DMS53 treated with DMSO at 0.1 percent for 48 hours (cell line): ENCODE measurements around the gene CA12.

ENCODE experiments used
- DNase-seq: peaks from one replicate; lab custom pipeline; 2025; ENCODE audit not compliant: unreplicated experiment; lab: John Stamatoyannopoulos, UW

Gene CA12

DNA sequence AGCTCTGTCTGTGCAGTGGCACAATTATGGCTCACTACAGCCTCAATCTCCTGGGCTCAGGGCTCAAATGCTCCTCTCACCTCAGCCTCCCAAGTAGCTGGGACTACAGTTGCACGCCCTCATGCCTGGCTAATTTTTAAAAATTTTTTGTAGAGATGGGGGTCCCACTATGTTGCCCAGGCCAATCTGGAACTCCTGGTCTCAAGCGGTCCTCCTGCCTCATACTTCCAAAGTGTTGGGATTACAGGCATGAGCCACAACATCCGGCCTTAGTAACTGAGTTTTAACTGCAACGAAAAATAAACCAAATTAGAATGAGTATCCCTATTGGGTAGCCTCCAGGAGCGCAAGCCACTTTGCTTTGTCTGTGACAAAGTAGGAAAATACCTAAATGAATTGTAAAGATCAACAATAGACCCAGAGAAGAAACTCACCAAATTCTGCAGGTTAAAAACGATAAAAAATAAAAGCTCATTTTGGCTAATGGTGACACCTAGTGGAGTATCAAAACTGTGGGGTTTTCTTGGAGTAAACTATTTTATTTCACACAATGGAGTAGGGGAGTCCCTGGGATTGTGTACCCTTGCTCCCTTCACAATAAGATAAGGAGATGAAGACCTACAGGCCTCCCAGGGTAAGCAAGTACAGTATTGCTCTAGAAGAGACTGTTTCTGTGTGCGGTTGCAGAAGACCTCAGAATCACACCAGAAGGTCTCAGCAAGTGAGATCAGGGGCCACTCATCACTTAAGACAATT, 21.0 kb upstream of the CA12 start:
- DNase-seq: peak; percentile 23

DNA sequence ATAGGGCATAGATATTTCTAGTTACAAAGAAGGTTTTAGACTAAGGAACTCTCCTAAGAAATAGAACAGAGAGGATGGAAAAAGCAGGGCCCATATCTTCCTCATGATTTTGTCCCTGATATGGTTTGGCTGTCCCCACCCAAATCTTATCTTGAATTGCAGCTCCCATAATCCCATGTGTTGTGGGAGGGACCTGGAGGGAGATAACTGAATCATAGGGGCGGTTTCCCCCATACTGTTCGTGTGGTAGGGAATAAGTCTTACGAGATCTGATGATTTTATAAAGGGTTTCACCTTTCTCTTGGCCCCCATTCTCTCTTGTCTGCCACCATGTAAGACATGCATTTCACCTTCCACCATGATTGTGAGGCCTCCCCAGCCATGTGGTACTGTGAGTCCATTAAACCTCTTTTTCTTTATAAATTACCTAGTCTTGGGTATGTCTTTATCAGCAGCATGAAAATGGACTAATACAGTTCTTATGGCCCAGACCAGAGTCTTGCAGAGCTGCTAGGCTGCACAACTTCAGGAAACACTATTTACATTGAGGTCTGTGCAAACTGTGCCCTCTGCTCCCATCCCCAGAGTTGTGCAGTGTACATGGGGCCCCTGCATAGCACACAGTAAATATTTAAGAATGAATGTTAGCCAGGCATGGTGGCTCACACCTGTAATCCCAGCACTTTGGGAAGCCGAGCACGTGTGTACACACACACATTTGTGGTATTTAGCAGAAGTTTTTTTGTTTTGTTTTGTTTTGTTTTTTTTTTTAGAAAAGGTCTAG, 20.3 kb upstream of the CA12 start:
- no peak for DNase-seq

DNA sequence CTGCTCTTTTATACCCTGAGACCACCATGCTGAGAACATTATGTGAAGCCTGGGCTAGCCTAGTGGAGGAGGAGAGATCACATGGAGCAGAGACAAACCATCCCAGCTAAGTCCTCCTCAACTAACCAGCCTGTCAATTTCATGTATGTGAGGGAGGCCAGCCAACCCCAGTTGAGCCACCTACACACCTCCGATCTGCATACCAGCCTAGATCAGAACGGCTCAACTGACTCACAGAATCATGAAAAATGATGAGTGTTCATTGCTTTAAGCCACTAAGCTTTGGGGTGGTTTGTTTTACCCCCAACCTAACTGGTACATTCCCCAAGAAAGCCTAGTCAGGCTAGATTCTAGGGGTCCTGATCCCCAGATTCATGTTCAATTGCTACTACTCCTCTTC, 19.4 kb upstream of the CA12 start:
- DNase-seq: no peak

DNA sequence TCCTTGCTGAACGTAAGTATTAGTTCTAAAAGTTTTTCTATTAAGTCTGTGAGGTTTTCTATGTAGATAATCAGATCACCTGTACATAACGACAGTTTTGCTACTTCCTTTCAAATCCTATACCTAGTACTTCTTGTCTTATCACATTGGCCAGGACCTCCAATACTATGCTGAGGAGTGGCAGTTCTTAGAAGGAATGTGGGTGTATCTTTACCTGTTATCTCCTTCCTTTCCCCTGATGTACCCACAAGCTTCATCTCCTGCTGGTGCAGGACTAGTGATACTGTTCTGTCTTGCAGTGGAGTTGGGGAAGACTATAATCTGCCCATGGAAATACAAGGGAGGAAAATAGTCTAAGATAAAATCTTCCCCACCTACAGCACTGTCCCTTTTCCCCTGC, 16.8 kb upstream of the CA12 start:
- no peak for DNase-seq

DNA sequence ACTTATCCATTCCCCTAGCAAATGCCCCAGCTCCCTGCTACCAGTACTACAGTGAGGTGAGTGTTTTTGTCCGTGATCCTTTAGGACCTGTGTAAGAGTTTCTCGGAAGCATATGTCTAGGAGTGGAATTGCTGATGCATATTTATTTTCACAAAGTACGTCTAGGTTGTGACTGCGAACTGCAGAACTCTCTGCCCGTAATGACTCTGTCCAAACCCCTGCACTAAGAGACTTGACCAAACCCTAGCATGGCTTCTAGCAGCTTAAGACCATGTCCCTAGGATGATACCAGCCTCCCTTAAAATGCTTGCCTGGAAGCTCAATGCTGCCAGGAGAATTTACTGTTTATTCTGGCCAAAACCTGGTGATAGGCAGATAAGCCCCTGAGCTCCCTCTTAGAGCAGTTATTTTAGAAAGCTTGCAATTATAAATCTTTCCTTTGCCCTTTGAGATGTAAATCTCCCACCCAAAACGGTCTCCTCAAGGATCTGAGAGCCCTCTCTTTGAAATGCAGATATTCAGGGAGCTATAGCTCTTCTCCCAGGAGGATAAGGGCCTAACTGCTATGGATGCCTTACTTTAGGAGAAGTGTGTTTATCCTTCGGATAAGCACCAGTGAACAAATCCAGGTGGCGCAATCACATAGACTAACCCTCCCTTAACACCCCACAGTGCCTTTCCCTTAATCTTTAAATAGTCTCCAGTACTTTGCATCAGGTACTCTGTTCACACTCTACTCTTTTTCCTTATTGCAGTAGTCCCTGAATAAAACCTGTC, 14.7 kb upstream of the CA12 start:
- peak; percentile 23 for DNase-seq

DNA sequence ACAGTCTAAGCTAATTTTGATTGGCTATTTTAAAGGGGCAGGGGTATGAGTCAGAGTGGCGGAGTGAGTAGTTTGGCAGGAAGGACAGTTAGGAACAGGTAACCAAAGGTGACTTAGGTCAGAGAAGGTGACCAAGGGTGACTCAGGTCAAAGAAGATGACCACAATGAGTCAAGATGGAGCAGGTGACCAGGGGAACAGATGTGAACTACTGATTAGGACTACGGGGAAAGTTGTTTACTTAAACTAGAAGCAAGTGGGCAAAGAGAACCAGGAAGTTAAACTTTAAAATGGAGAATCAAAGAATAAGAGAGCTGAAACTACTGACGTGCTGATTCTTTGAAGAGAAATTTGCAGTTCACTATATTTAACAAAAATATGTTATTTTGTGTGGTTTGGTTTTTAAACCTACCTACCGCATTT, 14.1 kb upstream of the CA12 start:
- no peak for DNase-seq

DNA sequence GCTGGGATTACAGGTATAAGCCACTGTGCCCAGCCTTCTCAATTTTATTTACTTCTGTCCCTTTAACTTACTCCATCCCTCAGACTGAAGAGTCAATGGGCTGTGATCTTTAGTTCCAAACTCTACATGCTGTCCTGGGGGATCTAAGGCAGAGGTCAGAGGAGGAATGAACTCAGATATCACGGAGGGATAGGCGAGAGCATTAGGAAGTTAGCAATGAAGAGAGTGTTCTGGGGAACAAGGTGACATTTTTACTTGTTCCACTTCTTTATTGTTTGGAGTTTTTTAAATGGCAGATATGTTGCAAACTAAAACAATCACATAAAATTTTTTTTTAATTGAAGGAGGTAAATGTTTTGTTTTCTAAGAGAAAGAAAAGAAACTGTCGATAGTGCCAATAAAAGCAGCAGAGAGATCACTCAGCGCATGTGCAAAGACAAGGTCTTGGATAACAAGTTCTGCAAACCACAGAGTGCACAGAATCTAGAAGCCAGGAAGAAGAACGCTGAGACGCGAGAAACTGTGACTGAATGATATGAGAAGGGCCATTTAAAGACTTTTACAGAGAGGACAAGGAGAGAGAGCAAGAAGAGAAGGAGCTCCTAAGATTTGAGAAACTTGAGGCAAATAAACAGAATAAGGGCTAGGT, 10.8 kb upstream of the CA12 start:
- DNase-seq: no peak

DNA sequence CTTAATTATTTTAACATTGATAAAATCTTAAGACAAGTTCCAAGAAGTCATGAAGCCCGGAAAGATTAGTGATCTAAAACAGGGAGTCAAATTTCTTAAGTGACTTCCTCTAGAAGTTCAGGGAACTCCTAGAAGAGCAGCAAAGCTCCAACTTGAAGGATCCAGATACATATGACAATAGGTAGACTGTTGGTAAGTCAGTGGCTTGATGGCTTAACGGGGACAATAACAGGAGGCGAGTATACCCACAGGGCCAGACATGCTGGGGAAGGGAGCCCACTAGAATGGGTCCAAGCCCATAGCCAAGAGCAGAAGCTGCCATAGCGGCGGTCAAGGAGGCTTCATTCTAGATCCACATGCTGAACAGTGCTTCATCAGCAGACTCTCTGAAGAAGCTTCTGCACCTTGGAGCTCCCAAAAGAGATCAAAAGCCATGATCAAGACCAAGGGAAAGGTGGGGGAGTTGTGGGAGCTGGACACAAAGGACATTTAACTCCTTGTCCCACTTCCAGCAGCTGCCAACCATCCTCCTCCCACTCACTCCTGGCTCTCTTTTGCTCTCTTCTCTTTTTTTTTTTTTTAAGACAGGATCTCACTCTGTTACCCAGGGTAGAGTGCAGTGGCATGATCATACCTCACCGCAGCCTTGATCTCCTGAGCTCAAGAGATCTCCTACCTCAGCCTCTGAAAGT, 10.2 kb upstream of the CA12 start:
- no peak for DNase-seq

DNA sequence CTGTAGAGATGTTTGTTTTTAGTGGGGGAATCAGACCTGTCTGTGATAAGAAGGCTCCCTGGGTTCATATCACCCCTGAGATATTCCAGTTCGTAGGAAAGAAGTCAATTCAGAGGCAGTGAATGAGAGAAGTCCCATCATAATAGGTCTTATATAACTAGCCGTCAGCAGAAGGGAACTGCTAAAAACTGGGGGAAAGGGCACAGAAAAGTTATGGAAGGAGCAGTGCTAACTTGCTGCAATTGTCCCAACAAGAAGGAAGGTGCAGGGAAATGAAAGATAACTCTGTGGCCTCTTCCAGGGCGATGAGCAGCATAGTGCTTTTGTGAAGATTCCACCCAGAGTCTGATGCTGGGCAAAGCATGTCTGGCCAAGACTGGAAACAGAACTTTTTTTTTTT, 9.0 kb upstream of the CA12 start:
- DNase-seq: no peak

DNA sequence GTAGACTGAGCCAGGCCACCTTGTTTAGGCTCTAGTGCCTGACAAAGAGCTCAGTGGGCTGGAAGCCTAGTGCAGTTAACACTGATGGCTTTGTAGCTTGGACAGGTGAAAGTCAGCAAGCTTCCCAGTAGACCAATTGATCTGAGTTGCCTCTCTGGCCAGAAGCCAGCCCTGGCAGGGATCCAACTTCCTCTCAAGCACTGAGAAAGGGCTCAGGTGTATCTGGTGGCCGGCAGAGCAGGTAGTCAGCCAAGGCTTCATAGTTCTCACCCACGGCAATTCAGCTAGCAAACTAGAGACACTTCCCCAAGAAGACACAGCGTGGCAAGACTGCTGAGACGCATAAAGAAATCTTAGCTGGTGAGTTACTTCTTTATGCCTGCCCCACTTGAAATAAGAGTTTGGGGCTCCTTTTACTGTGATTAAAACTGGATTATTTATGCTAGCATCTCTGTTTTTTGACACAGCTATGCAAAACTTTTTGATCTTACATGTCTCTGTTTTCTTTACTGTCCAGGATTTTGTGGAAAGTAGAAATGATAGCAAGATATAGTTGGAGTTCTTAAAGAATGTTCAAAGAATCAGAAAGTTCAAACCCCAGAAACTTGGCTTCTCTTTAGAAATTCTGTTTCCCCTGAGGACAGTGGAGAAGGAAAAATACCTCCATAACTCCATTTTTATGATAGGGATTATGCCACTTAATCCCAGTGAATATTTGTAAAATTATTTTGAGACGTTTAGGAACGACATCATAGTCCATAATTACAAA, 8.4 kb upstream of the CA12 start:
- peak; percentile 94 for DNase-seq

DNA sequence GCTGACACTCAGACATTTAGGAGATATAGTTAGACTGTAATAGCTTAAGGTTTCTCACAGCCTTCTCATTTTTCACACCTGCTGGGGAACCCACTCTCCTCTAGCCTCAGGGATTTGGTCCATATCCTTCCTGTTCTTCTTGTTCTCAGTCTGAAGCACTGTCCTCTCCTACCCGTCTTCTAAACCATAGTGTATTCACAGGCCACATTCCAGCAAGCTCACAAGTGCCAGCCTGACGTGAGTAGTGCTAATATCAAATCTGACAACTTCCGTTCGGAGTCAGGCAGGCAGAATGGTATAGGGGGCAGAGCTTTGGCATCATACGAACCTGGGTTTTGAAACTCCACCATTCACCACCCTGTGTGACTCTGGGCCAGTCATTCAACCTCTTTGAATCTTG, 6.9 kb upstream of the CA12 start:
- DNase-seq: no peak

DNA sequence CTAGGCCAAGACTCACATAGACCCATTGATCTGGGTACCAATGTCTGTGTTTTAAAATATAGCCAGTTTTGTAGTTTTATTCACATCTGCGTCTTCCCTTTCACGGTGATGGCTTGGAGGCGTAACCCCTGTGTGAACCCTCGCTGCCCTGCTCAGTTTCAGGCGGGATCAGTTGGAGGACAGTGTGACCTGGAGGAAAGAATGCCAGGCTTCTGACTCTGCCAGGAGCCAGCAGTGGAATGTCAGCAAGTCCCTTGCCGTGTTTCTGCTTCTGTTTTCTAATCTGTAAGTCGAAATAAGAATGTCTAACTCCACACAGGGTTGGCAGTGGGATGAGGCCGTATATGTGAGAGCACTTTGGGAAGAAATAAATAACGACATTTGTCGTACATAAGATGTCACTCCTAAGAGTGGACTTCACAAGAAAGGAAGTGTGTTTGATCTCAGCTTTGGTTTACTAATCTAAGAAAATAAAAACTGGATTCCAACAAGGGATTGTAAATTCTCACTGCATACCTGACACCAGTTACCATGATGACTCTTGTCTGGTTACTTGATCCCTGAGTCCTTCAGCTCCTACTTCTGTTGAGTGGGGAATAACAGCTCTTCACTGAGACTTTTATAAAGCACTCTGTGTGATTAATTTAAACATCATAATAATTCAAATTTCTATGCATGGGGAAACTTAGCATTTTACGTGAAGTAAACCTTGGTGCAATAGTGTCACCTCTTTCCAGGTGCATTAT, 6.3 kb upstream of the CA12 start:
- DNase-seq: no peak

DNA sequence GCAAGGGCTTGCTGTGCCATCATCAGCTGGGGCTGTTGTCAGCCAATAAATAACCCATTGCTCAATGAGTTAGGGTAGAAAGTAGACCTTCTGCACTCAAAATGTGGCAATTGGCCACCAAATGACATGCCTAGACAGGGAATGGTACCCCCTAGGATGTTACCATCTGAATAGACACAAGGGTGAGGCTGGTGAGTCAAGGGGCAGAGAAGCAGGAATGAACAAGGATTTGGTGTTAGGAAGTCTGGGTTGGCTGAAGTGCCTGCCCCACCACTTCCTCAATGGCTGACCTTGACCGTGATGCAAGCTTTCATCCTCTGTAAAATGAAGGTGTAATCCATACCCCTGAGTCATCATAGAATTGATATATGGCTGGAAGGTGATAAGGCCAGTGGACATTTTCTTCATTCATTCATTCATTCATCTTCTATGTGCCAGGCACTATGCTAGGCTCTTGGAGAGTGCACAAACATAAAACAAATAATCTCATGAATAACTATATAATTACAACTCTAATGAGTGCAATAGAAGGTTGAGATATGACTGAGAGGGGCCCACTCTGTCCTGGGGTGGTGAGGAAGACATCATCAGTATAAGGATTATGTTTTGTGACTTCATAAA, 4.4 kb upstream of the CA12 start:
- no peak for DNase-seq

DNA sequence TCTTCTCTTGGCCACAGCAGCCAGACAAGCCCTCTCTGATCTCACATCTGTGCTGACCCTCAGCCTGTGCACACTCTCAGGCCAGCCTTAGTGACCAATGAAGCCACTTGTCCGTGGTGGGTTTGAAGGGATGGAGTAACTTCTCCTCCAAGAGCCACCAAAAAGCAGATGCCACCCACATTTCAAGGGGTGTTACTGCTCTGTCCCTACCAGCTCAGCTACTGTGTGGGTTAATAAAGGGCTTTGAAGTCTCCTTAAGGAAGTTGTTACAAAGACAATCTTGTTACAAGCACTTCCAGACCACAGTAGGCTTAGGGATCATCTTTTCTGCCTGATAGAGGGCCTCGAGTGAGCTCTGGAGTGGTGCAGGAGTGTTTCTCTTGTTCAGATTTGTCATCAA, 3.3 kb upstream of the CA12 start:
- no peak for DNase-seq

DNA sequence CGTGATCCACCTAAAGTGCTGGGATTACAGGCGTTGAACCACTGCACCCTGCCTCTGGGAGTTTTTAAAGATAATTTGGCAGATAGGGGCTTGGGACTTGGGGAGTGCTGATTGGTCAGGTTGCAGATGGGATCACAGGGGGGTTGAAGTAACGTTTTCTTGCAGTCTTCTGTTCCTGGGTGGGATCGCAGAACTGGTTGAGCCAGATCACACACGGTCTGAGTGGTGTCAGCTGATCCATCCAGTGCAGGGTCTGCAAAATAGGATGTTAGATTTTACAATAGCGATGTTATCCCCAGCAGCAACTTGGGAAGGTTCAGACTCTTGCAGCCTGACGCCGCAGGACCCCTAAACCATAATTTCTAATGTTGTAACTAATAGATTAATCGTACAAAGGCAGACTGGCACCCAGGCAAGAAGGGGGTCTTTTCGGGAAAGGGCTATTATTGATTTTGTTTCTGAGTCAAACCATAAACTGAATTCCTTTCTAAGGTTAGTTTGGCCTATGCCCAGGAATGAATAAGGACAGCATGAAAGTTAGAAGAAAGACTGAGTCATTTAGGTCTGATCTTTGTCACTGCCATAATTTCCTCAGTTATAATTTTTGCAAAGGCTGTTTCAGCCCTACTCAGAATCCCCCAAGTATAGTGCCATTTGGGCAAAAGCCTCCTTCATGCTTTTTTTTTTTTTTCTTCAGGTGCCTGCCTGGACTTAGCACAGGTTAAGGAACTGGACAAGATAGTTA, 1.5 kb upstream of the CA12 start:
- DNase-seq: no peak

DNA sequence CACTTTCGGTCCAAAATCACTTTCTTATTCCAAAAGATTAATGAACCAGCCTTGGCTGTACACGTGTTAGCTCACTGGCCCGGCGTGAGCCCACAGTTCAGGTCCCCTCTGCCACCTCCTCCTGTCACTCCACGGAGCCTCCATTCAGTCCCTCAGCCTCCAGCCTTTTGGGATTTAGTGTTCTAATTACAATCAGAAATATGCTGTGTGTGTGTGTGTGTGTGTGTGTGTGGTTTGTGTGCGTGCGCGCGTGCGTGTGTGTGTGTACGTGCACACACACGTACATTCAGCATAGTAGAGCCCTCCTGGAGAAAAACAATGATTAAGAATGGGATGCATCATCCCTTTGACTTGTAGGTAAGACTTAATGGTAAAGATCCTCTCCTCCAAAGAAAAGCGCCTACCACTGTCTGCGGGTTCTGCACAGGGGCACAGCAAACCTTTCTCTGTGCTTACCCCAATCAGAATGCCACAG, 801 bp downstream of the CA12 start:
- no peak for DNase-seq

DNA sequence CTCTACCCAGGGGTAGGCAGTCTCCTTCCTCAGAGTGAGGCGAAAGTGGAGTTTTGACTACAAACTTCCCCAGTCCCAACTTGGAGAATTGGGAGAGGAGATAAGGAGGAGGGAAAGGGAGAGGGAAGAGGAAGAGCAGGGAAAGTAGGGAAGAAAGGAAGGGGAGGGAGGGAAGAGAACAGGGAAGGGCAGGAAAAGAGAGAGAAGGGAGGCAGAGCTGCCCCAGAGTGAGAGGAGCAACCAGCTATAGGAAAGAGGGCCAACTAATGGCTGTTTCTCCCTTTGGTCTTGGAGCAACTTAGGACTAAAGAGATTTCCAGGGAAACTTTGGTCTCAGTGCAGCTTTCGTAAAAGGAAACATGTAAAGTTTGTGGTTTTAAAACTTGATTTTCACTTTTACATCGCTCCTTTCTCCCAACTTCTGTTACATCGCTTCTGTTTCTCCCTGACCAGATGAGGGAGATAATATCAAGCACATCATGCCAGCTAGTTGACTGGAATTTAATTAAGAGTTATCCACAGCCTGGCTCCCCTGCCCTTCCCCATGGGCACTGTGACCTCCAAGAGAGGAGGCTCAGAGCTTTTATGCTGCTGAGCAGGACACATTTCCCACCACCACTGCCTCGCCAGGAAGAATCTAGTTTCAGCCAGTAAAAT, 1.4 kb downstream of the CA12 start:
- no peak for DNase-seq
